Central memory CD8-positive, alpha-beta T cell (primary cell): ENCODE data around the gene STPG1.

Source experiments
- ATAC-seq: fragments of 150-1000 bp; cut with Tn5 transposase; replicated peaks from 2 replicates; pipeline ENCODE4 v1.10.0; 2022; ENCODE audit warnings: mild to moderate bottlenecking, moderate FRiP score, moderate number of reproducible peaks; ENCODE audit not compliant: poor library complexity, severe bottlenecking; ENCODE audit errors: extremely low read depth
- DNase-seq, 2 donors: peaks; one replicate each; pipeline ENCODE4 v3.0.0; 2021; ENCODE audit warnings: low spot score in 2 of 2
- H3K27ac Mint-ChIP-seq: one replicate; pipeline ENCODE4 v1.8.0; 2022; ENCODE audit warnings: low read depth, mild to moderate bottlenecking, moderate library complexity, mixed read lengths
- H3K27me3 Mint-ChIP-seq: one replicate; pipeline ENCODE4 v1.8.0; 2022; ENCODE audit warnings: mixed read lengths
- H3K36me3 Mint-ChIP-seq: one replicate; pipeline ENCODE4 v1.8.0; 2022; ENCODE audit warnings: mild to moderate bottlenecking, moderate library complexity, mixed read lengths; ENCODE audit not compliant: insufficient read depth
- H3K4me1 Mint-ChIP-seq: one replicate; pipeline ENCODE4 v1.8.0; 2022; ENCODE audit warnings: mixed read lengths
- H3K4me3 Mint-ChIP-seq: one replicate; pipeline ENCODE4 v1.8.0; 2022; ENCODE audit warnings: mild to moderate bottlenecking, moderate library complexity, mixed read lengths
- H3K9me3 Mint-ChIP-seq: one replicate; pipeline ENCODE4 v1.8.0; 2022; ENCODE audit warnings: mixed read lengths

Gene STPG1

DNA sequence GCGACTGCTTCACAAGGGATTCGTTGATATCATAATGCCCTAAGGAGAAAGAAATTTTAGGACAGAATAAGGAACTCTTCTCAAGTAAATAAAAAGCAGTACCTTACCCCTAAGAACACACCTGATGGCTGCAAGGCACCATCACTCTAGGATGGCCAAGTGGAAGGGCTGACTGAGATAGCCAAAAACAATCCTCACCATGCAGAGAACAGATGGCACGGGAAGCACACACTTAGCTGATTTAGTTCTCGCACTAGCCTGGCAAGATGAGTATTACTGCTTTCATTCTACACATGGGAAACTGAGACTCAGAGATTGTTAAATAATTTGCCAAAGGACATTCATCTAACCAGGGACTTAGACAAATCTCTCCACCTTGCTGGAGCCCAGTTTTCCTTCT is 43.8 kb downstream of the STPG1 start:
- Mint-ChIP-seq H3K27me3 (no peaks in the 10 kb centered on the region), H3K4me3 (no peak overlapping the region), H3K27ac (no peak overlapping the region), H3K9me3 (no peaks in the 10 kb centered on the region), H3K36me3 (peaks cover 4% of the 10 kb centered on the region), H3K4me1 (no peaks in the 10 kb centered on the region)
- DNase-seq (no peak), ATAC-seq (no peak)

- H3K27ac Mint-ChIP-seq: no peak overlapping the region
- H3K4me1 Mint-ChIP-seq: no peaks in the 10 kb centered on the region
- ATAC-seq (no peak), DNase-seq (no peak)
- H3K27me3 Mint-ChIP-seq: no peaks in the 10 kb centered on the region
- H3K4me3 Mint-ChIP-seq: no peak overlapping the region
- H3K9me3 Mint-ChIP-seq: no peaks in the 10 kb centered on the region
- peaks cover 4% of the 10 kb centered on the region for H3K36me3 Mint-ChIP-seq
Observed at GRCh38 chr1:24369199-24369598, 44.4 kb downstream of the STPG1 start.

DNA sequence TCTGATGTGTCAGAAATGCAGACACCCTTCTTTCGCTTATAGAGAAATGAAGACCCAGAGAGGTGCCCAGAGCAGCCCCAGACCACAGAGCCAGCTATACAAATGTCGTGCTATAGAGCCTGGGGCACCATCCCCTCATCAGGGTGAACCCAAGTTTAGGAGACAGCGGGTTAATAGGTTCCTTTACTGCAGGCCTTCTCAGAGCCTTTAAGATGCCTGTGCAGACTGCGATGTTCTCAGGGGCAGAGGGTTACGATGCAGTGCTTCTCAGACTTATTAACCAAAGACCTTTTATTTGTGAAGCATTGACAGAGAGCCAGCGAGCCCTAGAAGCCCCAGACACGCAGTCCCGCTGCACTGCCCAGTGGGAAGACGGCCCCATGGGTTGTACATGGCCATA is 46.9 kb downstream of the STPG1 start:
- Mint-ChIP-seq H3K4me1 (no peaks in the 10 kb centered on the region), H3K36me3 (peaks cover 4% of the 10 kb centered on the region), H3K27me3 (no peaks in the 10 kb centered on the region), H3K27ac (no peak overlapping the region), H3K9me3 (no peaks in the 10 kb centered on the region), H3K4me3 (no peak overlapping the region)
- ATAC-seq (no peak), DNase-seq (no peak)

GRCh38 chr1:24364975-24365678 is 48.5 kb downstream of the STPG1 start:
- no peak overlapping the region for H3K4me3 Mint-ChIP-seq

DNA sequence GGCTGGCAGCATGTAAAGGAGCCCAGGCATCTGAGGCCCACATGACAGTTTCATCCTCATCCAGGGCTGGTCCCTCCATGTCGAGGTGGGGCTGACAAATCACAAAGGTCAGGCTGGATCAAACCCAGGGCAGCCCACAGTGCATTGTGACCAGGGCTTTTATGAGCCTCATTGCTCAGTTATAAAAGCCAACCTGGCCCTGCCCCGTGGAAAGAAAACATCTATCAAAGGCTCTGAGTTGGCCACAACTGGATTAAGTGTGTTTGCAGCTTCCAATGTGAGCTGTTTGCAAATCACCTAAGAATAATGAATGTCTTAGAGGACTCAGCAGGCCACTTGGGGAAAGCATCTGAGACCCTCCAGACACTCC is 49.0 kb downstream of the STPG1 start:
- Mint-ChIP-seq H3K4me3 (no peak overlapping the region), H3K27me3 (no peaks in the 10 kb centered on the region), H3K9me3 (no peaks in the 10 kb centered on the region), H3K36me3 (no peaks in the 10 kb centered on the region), H3K27ac (no peak overlapping the region), H3K4me1 (no peaks in the 10 kb centered on the region)
- ATAC-seq (no peak), DNase-seq (no peak)

More at GRCh38 chr1:24364975-24365678, 48.5 kb downstream of the STPG1 start:
- H3K9me3 Mint-ChIP-seq: no peaks in the 10 kb centered on the region
- no peaks in the 10 kb centered on the region for H3K27me3 Mint-ChIP-seq
- ATAC-seq (no peak), DNase-seq (no peak)
- no peak overlapping the region for H3K27ac Mint-ChIP-seq
- peaks cover 2% of the 10 kb centered on the region for H3K36me3 Mint-ChIP-seq
- H3K4me1 Mint-ChIP-seq: no peaks in the 10 kb centered on the region

GRCh38 chr1:24363994-24364393 is 49.6 kb downstream of the STPG1 start:
- no peaks in the 10 kb centered on the region for H3K9me3 Mint-ChIP-seq
- no peak overlapping the region for H3K27ac Mint-ChIP-seq
- H3K27me3 Mint-ChIP-seq: no peaks in the 10 kb centered on the region
- H3K4me1 Mint-ChIP-seq: no peaks in the 10 kb centered on the region
- no peak overlapping the region for H3K4me3 Mint-ChIP-seq
- no peaks in the 10 kb centered on the region for H3K36me3 Mint-ChIP-seq
- no peak for DNase-seq
- ATAC-seq: no peak

- Mint-ChIP-seq H3K36me3 (no peaks in the 10 kb centered on the region), H3K4me1 (no peaks in the 10 kb centered on the region), H3K9me3 (no peaks in the 10 kb centered on the region), H3K27me3 (no peaks in the 10 kb centered on the region), H3K4me3 (no peak overlapping the region), H3K27ac (no peak overlapping the region)
- ATAC-seq (no peak), DNase-seq (no peak)
Observed at GRCh38 chr1:24362982-24363614, 50.5 kb downstream of the STPG1 start.

- H3K9me3 Mint-ChIP-seq: no peaks in the 10 kb centered on the region
- H3K36me3 Mint-ChIP-seq: peaks cover 2% of the 10 kb centered on the region
- no peak overlapping the region for H3K4me3 Mint-ChIP-seq
- DNase-seq: no peak
- no peak overlapping the region for H3K27ac Mint-ChIP-seq
- H3K4me1 Mint-ChIP-seq: no peaks in the 10 kb centered on the region
- ATAC-seq: no peak
- H3K27me3 Mint-ChIP-seq: no peaks in the 10 kb centered on the region
Observed at GRCh38 chr1:24362396-24362795, 51.2 kb downstream of the STPG1 start.

DNA sequence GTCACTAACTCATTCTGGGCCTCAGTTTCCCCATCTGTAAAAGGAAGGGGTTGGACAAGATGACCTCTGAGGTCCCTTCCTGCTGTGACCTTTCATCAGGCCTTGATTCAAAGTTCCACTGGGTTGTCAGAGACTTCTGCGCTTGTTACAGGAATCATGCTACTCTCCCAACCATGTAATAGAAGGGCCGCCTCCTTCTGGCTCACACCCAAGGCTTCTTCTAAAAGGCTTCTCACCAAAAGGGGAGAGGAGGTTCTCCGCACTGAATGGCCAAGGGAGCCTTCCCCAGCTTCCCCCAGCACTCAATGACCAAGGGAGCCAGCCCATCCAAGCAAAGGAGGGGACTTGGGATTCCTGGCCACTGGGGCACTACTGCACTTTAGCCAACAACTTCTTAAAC is 51.8 kb downstream of the STPG1 start:
- no peak for ATAC-seq
- H3K27ac Mint-ChIP-seq: no peak overlapping the region
- peaks cover 2% of the 10 kb centered on the region for H3K36me3 Mint-ChIP-seq
- no peaks in the 10 kb centered on the region for H3K27me3 Mint-ChIP-seq
- H3K9me3 Mint-ChIP-seq: no peaks in the 10 kb centered on the region
- no peak for DNase-seq
- H3K4me3 Mint-ChIP-seq: no peak overlapping the region
- H3K4me1 Mint-ChIP-seq: no peaks in the 10 kb centered on the region

DNA sequence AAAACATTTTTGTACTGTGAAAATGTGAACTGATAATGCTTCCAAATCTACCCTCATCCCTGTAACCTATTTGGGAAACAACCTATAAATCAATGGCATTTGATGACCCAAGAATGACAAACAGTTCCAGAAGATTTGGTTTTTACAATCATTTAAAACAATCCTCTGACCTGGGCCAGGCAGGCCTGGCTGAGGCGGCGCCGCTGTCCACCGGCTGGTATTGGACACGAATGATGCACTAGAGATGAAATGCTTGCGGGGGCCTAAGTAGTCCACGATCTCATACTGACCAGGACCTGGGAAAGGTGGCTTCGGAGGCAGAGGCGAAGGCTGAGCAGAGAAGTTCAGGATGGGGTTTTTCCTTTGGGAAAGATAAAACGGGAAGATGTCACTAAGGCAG is 52.9 kb downstream of the STPG1 start:
- H3K4me1 Mint-ChIP-seq: no peaks in the 10 kb centered on the region
- no peaks in the 10 kb centered on the region for H3K27me3 Mint-ChIP-seq
- H3K27ac Mint-ChIP-seq: no peak overlapping the region
- H3K36me3 Mint-ChIP-seq: peaks cover 3% of the 10 kb centered on the region
- no peak for DNase-seq
- ATAC-seq: no peak
- no peaks in the 10 kb centered on the region for H3K9me3 Mint-ChIP-seq
- H3K4me3 Mint-ChIP-seq: no peak overlapping the region

DNA sequence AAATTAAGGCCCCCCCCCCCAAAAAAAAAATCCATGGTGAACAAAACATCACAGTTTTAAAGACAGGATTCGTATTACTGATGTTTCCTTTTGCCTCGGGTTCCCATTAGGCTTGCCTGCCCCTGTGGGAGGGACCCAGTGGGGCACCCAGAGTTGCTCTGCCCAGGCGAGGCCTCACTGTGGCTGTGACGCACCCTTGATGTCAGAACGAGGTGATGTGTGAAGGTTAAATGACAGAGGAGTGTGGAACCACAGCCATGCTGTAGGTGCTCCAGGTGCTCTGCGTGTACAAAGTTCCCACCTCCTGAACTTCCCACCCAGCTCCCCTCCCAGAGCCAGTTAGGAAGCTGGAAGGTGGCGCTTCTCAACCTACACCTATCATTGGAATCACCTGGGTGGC is 56.5 kb downstream of the STPG1 start:
- no peak overlapping the region for H3K27ac Mint-ChIP-seq
- no peak for ATAC-seq

DNA sequence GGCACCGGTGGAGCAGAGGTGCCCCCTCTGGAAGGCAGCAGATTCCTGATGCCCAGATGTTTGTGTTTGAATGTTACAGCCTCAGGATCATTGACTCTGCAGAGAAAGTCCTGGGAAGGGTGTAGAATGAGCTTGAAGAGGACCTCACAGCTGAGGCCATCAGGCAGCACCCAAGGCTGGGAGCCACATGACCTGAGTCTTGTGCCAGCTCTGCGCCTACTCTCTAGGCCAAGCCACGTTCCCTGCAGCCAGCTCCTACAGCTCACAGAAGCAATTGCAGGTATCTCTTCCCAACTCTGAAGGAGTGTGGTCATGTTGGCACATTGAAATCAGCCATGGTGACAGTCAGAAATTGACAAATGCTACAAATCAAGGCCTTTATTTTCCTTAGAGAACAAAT is 58.1 kb downstream of the STPG1 start:
- no peaks in the 10 kb centered on the region for H3K27me3 Mint-ChIP-seq
- peaks cover 3% of the 10 kb centered on the region for H3K36me3 Mint-ChIP-seq
- ATAC-seq (no peak), DNase-seq (no peak)
- no peak overlapping the region for H3K4me3 Mint-ChIP-seq
- H3K9me3 Mint-ChIP-seq: no peaks in the 10 kb centered on the region
- H3K27ac Mint-ChIP-seq: no peak overlapping the region
- peaks cover 6% of the 10 kb centered on the region for H3K4me1 Mint-ChIP-seq

More for the DNA sequence above, 56.5 kb downstream of the STPG1 start:
- DNase-seq: no peak
- H3K27me3 Mint-ChIP-seq: no peaks in the 10 kb centered on the region
- no peaks in the 10 kb centered on the region for H3K9me3 Mint-ChIP-seq
- no peaks in the 10 kb centered on the region for H3K4me1 Mint-ChIP-seq
- no peak overlapping the region for H3K4me3 Mint-ChIP-seq
- H3K36me3 Mint-ChIP-seq: peaks cover 3% of the 10 kb centered on the region

DNA sequence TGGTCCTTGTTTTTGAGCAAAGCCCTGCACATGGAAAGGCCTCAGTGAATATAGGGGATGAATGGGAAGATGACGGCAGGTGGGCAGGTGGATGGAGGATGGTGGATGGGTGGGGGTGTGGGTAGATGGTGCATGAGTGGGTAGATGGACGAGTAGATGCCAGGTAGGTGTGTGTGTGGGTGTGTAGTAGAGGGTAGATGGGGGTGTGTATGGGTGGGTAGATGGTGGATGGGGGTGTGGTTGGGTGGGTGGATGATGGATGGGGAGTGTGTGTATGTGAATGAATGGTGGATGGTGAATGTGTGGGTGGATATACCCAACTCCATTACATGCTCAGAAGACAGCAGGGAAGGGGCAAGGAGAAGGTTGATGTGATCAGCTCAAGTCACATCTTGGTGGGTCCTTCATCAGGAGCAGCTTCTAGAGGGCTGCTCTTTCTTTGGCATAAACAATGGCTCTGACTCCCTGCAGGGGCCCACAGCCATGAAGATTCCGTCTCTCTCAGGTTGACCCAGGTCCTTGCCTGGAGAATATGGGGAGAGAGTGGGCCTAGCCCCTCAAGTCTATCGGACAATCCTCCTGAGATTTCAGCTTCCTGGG is 60.2 kb downstream of the STPG1 start:
- DNase-seq (no peak), ATAC-seq (no peak)
- no peak overlapping the region for H3K27ac Mint-ChIP-seq
- no peaks in the 10 kb centered on the region for H3K27me3 Mint-ChIP-seq
- H3K9me3 Mint-ChIP-seq: no peaks in the 10 kb centered on the region
- H3K4me1 Mint-ChIP-seq: peaks cover 6% of the 10 kb centered on the region
- no peak overlapping the region for H3K4me3 Mint-ChIP-seq
- peaks cover 3% of the 10 kb centered on the region for H3K36me3 Mint-ChIP-seq
